HG02852 (cell line): ENCODE measurements around the gene RMND5B.
"Not testable (repeated sequence)": the region's sequence is repeated elsewhere in the genome, so short reads cannot be mapped to it uniquely, and the experiment has no call there.

ENCODE experiments used
- ATAC-seq: cut with Tn5 transposase; IDR thresholded peaks from one replicate; pipeline ENCODE4 v1.9.1; 2021; ENCODE audit warnings: mild to moderate bottlenecking, moderate library complexity; ENCODE audit not compliant: unreplicated experiment

The RMND5B gene

GRCh38 chr5:178163772-178164735 is 33.2 kb downstream of the RMND5B start:
- ATAC-seq, result peak; percentile 90

DNA sequence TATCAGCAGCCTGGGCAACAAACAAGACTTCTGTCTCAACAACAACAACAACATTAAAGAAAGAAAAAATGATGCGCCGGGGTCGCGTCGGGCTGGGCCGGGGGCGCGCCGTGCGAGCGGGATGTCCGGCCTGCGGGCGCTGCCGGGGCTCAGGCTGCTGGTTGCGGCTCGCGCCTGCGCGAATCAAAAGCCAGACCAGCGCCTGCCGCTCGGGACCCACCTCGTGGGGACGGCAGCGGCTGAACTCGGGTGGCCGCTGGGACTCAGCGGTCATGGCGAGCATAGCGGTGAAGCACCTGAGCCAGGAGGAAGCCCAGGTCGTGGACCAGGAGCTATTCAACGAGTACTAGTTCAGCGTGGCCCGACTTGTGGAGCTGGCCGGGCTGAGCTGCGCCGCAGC is 34.8 kb downstream of the RMND5B start:
- no peak for ATAC-seq

DNA sequence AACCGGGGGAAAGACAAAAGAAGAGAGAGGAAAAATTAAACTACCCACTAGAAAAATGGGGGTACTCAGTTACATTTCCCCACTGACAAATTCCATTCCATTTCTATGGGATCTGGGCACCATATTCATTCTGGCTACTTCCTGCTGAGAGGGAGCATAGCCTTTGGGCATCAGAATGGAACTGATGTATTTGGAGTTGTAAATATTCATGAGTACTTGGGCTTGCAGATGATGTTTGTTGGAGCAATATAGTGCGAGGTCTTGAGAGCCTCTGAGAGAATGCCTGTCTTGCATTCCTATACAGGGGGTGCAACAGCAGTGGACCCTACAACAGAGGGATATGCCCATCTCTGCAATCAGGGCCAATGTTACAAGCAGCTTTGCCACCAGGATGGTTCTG is 39.6 kb downstream of the RMND5B start:
- no peak for ATAC-seq

- ATAC-seq, result no peak
Observed at GRCh38 chr5:178174456-178174855, 43.6 kb downstream of the RMND5B start.

- no peak for ATAC-seq
Observed at GRCh38 chr5:178176791-178177190, 46.0 kb downstream of the RMND5B start.

- no peak for ATAC-seq
Observed at GRCh38 chr5:178177569-178177968, 46.8 kb downstream of the RMND5B start.

DNA sequence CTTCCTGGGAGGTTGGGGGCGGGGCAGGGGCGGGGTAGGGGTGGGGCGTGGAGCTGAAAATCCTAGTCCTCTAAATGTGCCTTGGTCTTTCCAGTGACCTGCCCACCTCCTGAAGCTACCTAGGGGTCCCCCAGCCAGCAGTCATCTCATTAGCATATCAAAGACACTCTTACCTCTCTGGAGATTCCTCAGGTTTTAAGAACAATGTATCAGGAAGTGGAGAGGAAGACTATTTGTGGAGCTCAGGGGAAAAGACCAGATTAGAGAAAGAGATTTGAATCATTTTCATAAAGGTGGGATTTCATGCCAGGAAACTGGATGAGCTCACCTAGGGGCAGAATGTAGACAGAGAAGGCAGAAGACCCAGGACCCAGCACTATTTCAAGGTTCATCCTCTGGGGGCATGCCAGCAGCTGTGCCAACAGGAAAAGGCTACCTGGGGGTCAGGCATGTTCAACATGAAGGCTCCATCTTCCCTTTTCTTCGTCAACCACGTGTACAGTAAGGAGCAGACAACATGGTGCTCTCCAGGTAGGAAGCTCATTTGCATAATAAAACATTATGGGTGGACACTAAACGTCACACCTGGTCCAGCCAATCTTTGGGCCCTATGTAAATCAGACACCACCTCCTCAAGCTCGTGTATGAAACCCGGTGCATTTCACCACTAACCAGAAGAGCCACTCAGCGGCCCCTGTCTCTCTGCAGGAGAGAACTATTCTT is 49.5 kb downstream of the RMND5B start:
- no peak for ATAC-seq

DNA sequence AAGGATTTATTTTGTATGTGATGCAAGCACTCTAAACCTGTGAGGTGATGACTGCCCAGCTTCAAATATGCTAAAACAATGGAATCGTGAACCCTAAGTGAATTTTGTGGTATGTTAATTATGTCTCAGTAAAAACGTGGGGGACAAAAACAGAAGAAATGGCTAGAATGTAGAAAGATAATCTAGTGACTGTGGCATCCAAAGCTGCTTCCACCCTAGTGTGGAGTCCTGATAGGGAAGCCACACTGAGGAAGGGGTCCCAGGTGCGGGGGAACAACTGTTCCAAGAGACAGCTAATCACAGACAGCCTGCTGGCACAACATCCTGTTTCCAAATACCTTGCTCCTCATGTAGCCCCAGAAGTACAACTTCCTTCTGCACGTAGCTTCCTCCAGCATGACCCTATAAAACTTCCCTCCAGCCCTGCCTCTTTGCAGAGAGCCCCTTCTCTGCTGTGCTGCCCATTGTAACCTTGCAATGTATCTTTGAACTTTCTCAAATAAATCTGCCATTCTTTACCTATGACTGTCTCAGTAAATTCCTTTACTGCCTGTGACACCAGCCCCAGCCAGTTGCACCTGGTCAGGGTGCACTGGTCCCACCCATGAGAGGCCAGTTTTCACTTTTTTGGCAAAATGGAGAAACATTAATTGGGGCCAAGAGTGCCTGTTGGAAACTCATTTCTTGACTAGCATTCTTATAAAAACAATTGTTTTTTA is 51.5 kb downstream of the RMND5B start:
- ATAC-seq, result no peak

DNA sequence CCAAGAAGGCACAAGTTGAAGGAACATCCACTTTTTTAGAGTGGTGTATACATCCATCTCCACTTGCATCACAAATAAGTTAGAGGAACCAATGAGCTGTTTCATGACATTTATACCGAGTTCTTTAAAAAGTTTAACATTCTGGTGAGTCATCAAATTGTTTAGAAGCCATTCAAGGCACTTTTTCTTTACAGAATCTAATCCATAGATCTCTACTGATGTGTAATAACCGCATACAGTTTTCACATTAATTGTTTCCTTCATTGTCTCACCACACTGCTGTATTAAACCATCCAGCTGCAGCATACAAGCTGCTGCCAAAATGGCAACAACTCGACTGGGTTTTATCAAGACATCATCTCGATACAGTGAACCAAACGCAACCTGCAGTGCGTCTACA is 55.6 kb downstream of the RMND5B start:
- ATAC-seq, result no peak

- no peak for ATAC-seq
Observed at GRCh38 chr5:178187014-178187413, 56.2 kb downstream of the RMND5B start, which contains the start of gene GMCL2. Gene GMCL2, minus strand, starts transcription at chr5:178187371. Its CDS starts 72 bp downstream, at chr5:178187299.

- ATAC-seq, result no peak
Observed at GRCh38 chr5:178189433-178189832, 58.6 kb downstream of the RMND5B start.

DNA sequence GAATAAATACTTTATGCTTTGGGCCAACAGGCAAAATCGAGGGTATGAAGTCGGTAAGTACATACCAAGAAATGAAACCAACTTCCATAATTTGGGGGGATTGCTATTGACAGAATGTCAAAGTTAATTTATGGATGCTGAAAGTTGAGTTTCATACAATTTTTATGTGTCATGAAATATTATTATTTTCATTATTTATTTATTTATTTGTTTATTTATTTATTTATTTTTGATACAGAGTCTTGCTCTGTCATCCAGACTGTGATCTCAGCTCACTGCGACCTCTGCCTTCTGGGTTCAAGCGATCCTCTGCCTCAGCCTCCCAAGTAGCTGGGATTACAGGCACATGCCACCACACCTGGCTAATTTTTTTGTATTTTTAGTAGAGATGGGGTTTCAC is 60.8 kb downstream of the RMND5B start:
- no peak for ATAC-seq

GRCh38 chr5:178192244-178192643 is 61.4 kb downstream of the RMND5B start:
- no peak for ATAC-seq

- no peak for ATAC-seq
Observed at GRCh38 chr5:178192787-178193186, 62.0 kb downstream of the RMND5B start.

GRCh38 chr5:178193251-178193809 is 62.5 kb downstream of the RMND5B start:
- no peak for ATAC-seq

GRCh38 chr5:178194026-178194425 is 63.2 kb downstream of the RMND5B start:
- no peak for ATAC-seq

GRCh38 chr5:178196281-178196812 is 65.5 kb downstream of the RMND5B start:
- no peak for ATAC-seq

DNA sequence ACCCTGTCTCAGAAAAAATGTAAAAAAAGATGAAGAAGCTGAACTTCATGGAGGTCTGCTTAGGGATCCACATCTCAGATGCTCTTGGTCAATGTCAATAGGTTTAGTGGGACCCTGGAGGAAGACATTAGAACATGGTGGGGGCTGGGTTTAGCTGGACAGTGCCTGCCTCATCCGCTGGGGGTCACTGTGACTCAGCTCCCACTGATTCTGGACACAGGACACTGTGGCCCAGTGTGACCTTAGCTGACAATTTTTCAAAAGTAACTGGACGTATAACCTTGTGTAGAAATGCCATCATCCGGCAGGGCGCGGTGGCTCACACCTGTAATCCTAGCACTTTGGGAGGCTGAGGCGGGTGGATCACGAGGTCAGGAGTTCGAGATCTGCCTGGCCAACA is 66.2 kb downstream of the RMND5B start:
- ATAC-seq, result no peak

- ATAC-seq, result not testable (repeated sequence)
Observed at GRCh38 chr5:178198151-178198550, 67.3 kb downstream of the RMND5B start.

- no peak for ATAC-seq
Observed at GRCh38 chr5:178198706-178199105, 67.9 kb downstream of the RMND5B start.
